ENCODE data around the gene TUBA4B.

The TUBA4B gene

GRCh38 chr2:219243291-219243761, 9.7 kb upstream of the TUBA4B start:
- TF ChIP-seq GABPA (IDR thresholded peaks at IDR 0.05; ENCODE audit: low read depth) (no peak), POLR2AphosphoS5 (IDR thresholded peaks at IDR 0.05; ENCODE audit: low read depth) (no peak), CTCF (IDR thresholded peaks at IDR 0.05; ENCODE audit: insufficient read depth, low read length) (no peak), SPI1 (IDR thresholded peaks at IDR 0.05; ENCODE audit: borderline replicate concordance, low read depth) (no peak), REST (IDR thresholded peaks at IDR 0.05; ENCODE audit: insufficient replicate concordance, low read depth) (no peak)
- no peak overlapping the region for H3K27ac ChIP-seq (replicated peaks)
- peak in 1 of 2 experiments; percentile 25 for DNase-seq (ENCODE audit: low read depth in 1 of 2, low spot score in 1 of 2)
- no peak overlapping the region for H3K4me3 ChIP-seq (replicated peaks; ENCODE audit: insufficient read depth, low read length)
- H3K27me3 ChIP-seq (ENCODE audit: insufficient read depth, poor library complexity, severe bottlenecking): no peaks in the 10 kb centered on the region

- TF ChIP-seq POLR2AphosphoS5 (IDR thresholded peaks at IDR 0.05; ENCODE audit: low read depth) (no peak), REST (IDR thresholded peaks at IDR 0.05; ENCODE audit: insufficient replicate concordance, low read depth) (no peak), SPI1 (IDR thresholded peaks at IDR 0.05; ENCODE audit: borderline replicate concordance, low read depth) (no peak), GABPA (IDR thresholded peaks at IDR 0.05; ENCODE audit: low read depth) (no peak), CTCF (IDR thresholded peaks at IDR 0.05; ENCODE audit: insufficient read depth, low read length) (no peak)
Measured at GRCh38 chr2:219244789-219245147, 8.3 kb upstream of the TUBA4B start.

GRCh38 chr2:219245148-219245898, 7.7 kb upstream of the TUBA4B start, which contains the start of the genes GLB1L and STK16:
Gene GLB1L (minus strand): TSS chr2:219245444. CDS start chr2:219243573, 1,871 bp downstream.
Gene STK16 (plus strand): TSS chr2:219245479. CDS start chr2:219246000, 521 bp downstream.
- TF ChIP-seq REST (IDR thresholded peaks at IDR 0.05; ENCODE audit: insufficient replicate concordance, low read depth) (no peak), SPI1 (IDR thresholded peaks at IDR 0.05; ENCODE audit: borderline replicate concordance, low read depth) (peak; percentile 52; the same call in 1 of the 2 replicates), GABPA (IDR thresholded peaks at IDR 0.05; ENCODE audit: low read depth) (peak; percentile 78), CTCF (IDR thresholded peaks at IDR 0.05; ENCODE audit: insufficient read depth, low read length) (no peak), POLR2AphosphoS5 (IDR thresholded peaks at IDR 0.05; ENCODE audit: low read depth) (peak; percentile 54)
- peak within 1 kb of the TSS; percentile 87 for H3K4me3 ChIP-seq (replicated peaks; ENCODE audit: insufficient read depth, low read length)
- DNase-seq (ENCODE audit: low read depth in 1 of 2, low spot score in 1 of 2): peak; percentile 90 to 93
- no peaks in the 10 kb centered on the region for H3K27me3 ChIP-seq (ENCODE audit: insufficient read depth, poor library complexity, severe bottlenecking)
- peak within 1 kb of the TSS; percentile 85 for H3K27ac ChIP-seq (replicated peaks)

More at GRCh38 chr2:219244789-219245147, 8.3 kb upstream of the TUBA4B start:
- Histone ChIP-seq H3K4me3 (replicated peaks; ENCODE audit: insufficient read depth, low read length) (peak overlapping the region; percentile 87), H3K27me3 (ENCODE audit: insufficient read depth, poor library complexity, severe bottlenecking) (no peaks in the 10 kb centered on the region), H3K27ac (replicated peaks) (peak overlapping the region; percentile 85)
- DNase-seq (ENCODE audit: low read depth in 1 of 2, low spot score in 1 of 2): no peak
